Lung (tissue), 12 donors: ENCODE results near the gene ASTN2. TPM values are rescaled to one million over a fixed set of nuclear protein-coding genes. Genes with fewer than 3 reads are reported as not detected.

Experiments
- ATAC-seq: fragments of 200-7000 bp; cut with Tn5 transposase; one replicate; pipeline ENCODE4 v1.9.1; 2020; ENCODE audit warnings: moderate number of reproducible peaks; ENCODE audit not compliant: insufficient read depth, low FRiP score
- DNase-seq, 3 donors: peaks; one replicate each; pipeline ENCODE4 v3.0.0-alpha.2; 2013 to 2017
- H3K27ac ChIP-seq, 2 donors: one replicate each; pipeline ENCODE4 v1.5.1; 2013; ENCODE audit warnings: mild to moderate bottlenecking in 2 of 2, moderate library complexity in 2 of 2, control low read depth in 1 of 2, inconsistent platforms in 1 of 2, low read depth in 1 of 2, low read length in 1 of 2
- H3K27me3 ChIP-seq, 3 donors: one replicate each; pipeline ENCODE4 v1.5.1; 2013; ENCODE audit warnings: low read length in 2 of 3; ENCODE audit not compliant: control insufficient read depth in 3 of 3, insufficient read depth in 3 of 3
- H3K36me3 ChIP-seq, 4 donors: one replicate each; pipeline ENCODE4 v1.5.1; 2013; ENCODE audit warnings: low read length in 4 of 4, mild to moderate bottlenecking in 1 of 4, moderate library complexity in 1 of 4; ENCODE audit not compliant: control insufficient read depth in 4 of 4, insufficient read depth in 4 of 4
- H3K4me1 ChIP-seq, 5 donors: one replicate each; pipeline ENCODE4 v1.5.1; 2013; ENCODE audit warnings: low read length in 5 of 5, mild to moderate bottlenecking in 2 of 5, moderate library complexity in 1 of 5; ENCODE audit not compliant: control insufficient read depth in 5 of 5, insufficient read depth in 5 of 5
- H3K4me3 ChIP-seq: one replicate; pipeline ENCODE4 v1.5.1; 2013; ENCODE audit warnings: mild to moderate bottlenecking, control low read depth, moderate library complexity
- H3K9ac ChIP-seq, 2 donors: one replicate each; pipeline ENCODE4 v1.5.1; 2013; ENCODE audit warnings: low read length in 2 of 2, control low read depth in 1 of 2; ENCODE audit not compliant: insufficient read depth in 1 of 2
- H3K9me3 ChIP-seq, 4 donors: one replicate each; pipeline ENCODE4 v1.5.1; 2013; ENCODE audit warnings: low read length in 3 of 4, mild to moderate bottlenecking in 1 of 4, moderate library complexity in 1 of 4; ENCODE audit not compliant: control insufficient read depth in 4 of 4, insufficient read depth in 3 of 4
- CTCF ChIP-seq: IDR thresholded peaks from 2 replicates; pipeline ENCODE4 v1.5.1; 2012; ENCODE audit warnings: mild to moderate bottlenecking; ENCODE audit errors: control extremely low read depth, extremely low read depth
- WGBS, 2 donors: extraction: QIAGEN DNeasy Blood & Tissue Kit; methylation state at CpG; one replicate each; pipeline ENCODE4 v1.1.7; 2013; 5-methylcytosine and 5-hydroxymethylcytosine counted together
- polyA plus RNA-seq, 2 donors: library from polyadenylated mRNA; stranded (reverse); fragments of 200-250 nt; gene quantifications; one replicate each; pipeline ENCODE4 v1.2.1, GENCODE V29; 2013
- total RNA-seq, 2 donors: library from RNA; depleted of rRNA in 1 of 2; stranded (reverse); fragments of >200 nt in 1 of 2; gene quantifications; one replicate each; pipeline ENCODE4 v1.2.1, GENCODE V29; 2014 to 2021
- donor health status: control.
- donor health status: control.
- donor health status: Bipolar disorder and iron deficiency.
- donor health status: healthy.
- donor health status: DM: yes; HTN: yes; CAD: no.

ASTN2 gene
- total and polyA plus RNA-seq, 4 donors = 1.4 to 7.0 (median 3.3) TPM

DNA sequence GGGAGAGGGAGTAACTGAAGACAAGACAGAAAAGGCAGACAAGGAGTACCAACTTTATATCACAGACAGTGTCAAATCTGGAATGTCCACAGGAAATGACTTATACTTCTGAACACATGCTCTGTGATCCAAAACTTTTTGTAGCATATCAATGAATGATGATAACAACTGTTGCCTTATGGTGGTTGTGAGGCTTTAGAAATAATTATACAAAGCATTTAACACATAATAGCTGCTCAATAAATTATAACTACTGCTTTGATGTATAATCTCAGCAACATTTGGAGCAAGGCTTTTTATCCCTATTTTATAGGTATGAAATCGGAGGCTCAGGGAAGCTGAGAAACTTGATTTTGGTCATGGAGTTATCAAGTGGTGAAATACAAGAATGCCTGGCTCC lies 3.3 kb upstream of the ASTN2 start:
- no peaks in the 10 kb centered on the region for H3K36me3 ChIP-seq
- ATAC-seq (no peak), DNase-seq (no peak)
- no peak overlapping the region for H3K9ac ChIP-seq
- peaks cover 13 to 74% (median 58%) of the 10 kb centered on the region in 3 donors for H3K27me3 ChIP-seq
- peaks cover 0 to 15% (median 7%) of the 10 kb centered on the region in 5 donors for H3K4me1 ChIP-seq
- no peak for TF ChIP-seq CTCF
- H3K27ac ChIP-seq = no peak overlapping the region
- H3K9me3 ChIP-seq = peaks cover 0 to 5% (median 0%) of the 10 kb centered on the region in 4 donors
- WGBS, 2 donors = 86 to 97% methylated on average over 1 of the region's 1 CpG
- H3K4me3 ChIP-seq = no peak overlapping the region

GRCh38 chr9:117416856-117417255 lies 2.0 kb upstream of the ASTN2 start:
- H3K4me1 ChIP-seq = peaks cover 0 to 17% (median 7%) of the 10 kb centered on the region in 5 donors
- no peak for TF ChIP-seq CTCF
- no peak overlapping the region for H3K27ac ChIP-seq
- no peaks in the 10 kb centered on the region for H3K36me3 ChIP-seq
- no peak for DNase-seq
- H3K9ac ChIP-seq = no peak overlapping the region
- ATAC-seq = no peak
- peaks cover 17 to 82% (median 71%) of the 10 kb centered on the region in 3 donors for H3K27me3 ChIP-seq
- 94 to 96% methylated on average over 2 of the region's 2 CpGs for WGBS, 2 donors
- H3K4me3 ChIP-seq = no peak overlapping the region
- peaks cover 0 to 5% (median 0%) of the 10 kb centered on the region in 4 donors for H3K9me3 ChIP-seq

- Histone ChIP-seq H3K36me3 (no peaks in the 10 kb centered on the region), H3K4me1 (peaks cover 0 to 17% (median 7%) of the 10 kb centered on the region in 5 donors), H3K9ac (no peak overlapping the region), H3K9me3 (peaks cover 0 to 5% (median 0%) of the 10 kb centered on the region in 4 donors), H3K27me3 (peaks cover 22 to 78% (median 76%) of the 10 kb centered on the region in 3 donors), H3K4me3 (no peak overlapping the region), H3K27ac (no peak overlapping the region)
- DNase-seq (peak in 2 of 3 donors; percentile 17 to 24), ATAC-seq (no peak)
- 4 to 5% methylated on average over 13 of the region's 13 CpGs for WGBS, 2 donors
- TF ChIP-seq CTCF = no peak
Measured at GRCh38 chr9:117415358-117415914, 579 bp upstream of the ASTN2 start.
